Muscle layer of duodenum (tissue), 2 donors: ENCODE measurements around the gene STX11.
"Not testable (repeated sequence)": the region's sequence is repeated elsewhere in the genome, so short reads cannot be mapped to it uniquely, and the experiment has no call there.

Experiments
- H3K27ac ChIP-seq: one replicate; pipeline ENCODE4 v1.7.0; 2013; ENCODE audit warnings: mild to moderate bottlenecking, low read length
- H3K27me3 ChIP-seq: one replicate; pipeline ENCODE4 v1.7.0; 2013; ENCODE audit warnings: low read depth, mild to moderate bottlenecking, control low read depth, low read length
- H3K36me3 ChIP-seq, 2 donors: one replicate each; pipeline ENCODE4 v1.7.0; 2013; ENCODE audit warnings: low read length in 2 of 2, control low read depth in 1 of 2, mild to moderate bottlenecking in 1 of 2; ENCODE audit not compliant: insufficient read depth in 2 of 2, control insufficient read depth in 1 of 2
- H3K4me1 ChIP-seq, 2 donors: one replicate each; pipeline ENCODE4 v1.7.0; 2013; ENCODE audit warnings: low read length in 2 of 2, mild to moderate bottlenecking in 2 of 2, control low read depth in 1 of 2, moderate library complexity in 1 of 2; ENCODE audit not compliant: insufficient read depth in 2 of 2, control insufficient read depth in 1 of 2
- H3K4me3 ChIP-seq, 2 donors: one replicate each; pipeline ENCODE4 v1.7.0; 2013; ENCODE audit warnings: low read length in 2 of 2, low read depth in 1 of 2, mild to moderate bottlenecking in 1 of 2
- H3K9me3 ChIP-seq, 2 donors: one replicate each; pipeline ENCODE4 v1.7.0; 2013; ENCODE audit warnings: low read length in 2 of 2, control low read depth in 1 of 2, mild to moderate bottlenecking in 1 of 2; ENCODE audit not compliant: control insufficient read depth in 1 of 2
- donor health status: healthy.

STX11 gene

GRCh38 chr6:144123836-144124235, 26.5 kb upstream of the STX11 start:
- Histone ChIP-seq H3K9me3 (no peaks in the 10 kb centered on the region), H3K27me3 (no peaks in the 10 kb centered on the region), H3K27ac (no peak overlapping the region), H3K36me3 (no peaks in the 10 kb centered on the region), H3K4me1 (no peaks in the 10 kb centered on the region), H3K4me3 (no peak overlapping the region)

- Histone ChIP-seq H3K9me3 (no peaks in the 10 kb centered on the region), H3K36me3 (no peaks in the 10 kb centered on the region), H3K27me3 (no peaks in the 10 kb centered on the region), H3K27ac (no peak overlapping the region), H3K4me3 (no peak overlapping the region), H3K4me1 (no peaks in the 10 kb centered on the region)
These were observed 23.2 kb upstream of the STX11 start for GRCh38 chr6:144127097-144127496.

GRCh38 chr6:144129469-144129868, 20.8 kb upstream of the STX11 start:
- Histone ChIP-seq H3K27ac (no peak overlapping the region), H3K27me3 (no peaks in the 10 kb centered on the region), H3K4me3 (no peak overlapping the region), H3K9me3 (no peaks in the 10 kb centered on the region), H3K4me1 (no peaks in the 10 kb centered on the region), H3K36me3 (no peaks in the 10 kb centered on the region)

GRCh38 chr6:144131248-144131709, 19.0 kb upstream of the STX11 start:
- Histone ChIP-seq H3K27me3 (no peaks in the 10 kb centered on the region), H3K36me3 (no peaks in the 10 kb centered on the region), H3K4me1 (no peaks in the 10 kb centered on the region), H3K27ac (no peak overlapping the region), H3K4me3 (no peak overlapping the region), H3K9me3 (no peaks in the 10 kb centered on the region)

GRCh38 chr6:144132167-144132690, 18.1 kb upstream of the STX11 start:
- H3K27me3 ChIP-seq, H3K27ac ChIP-seq, H3K36me3 ChIP-seq, H3K9me3 ChIP-seq, H3K4me3 ChIP-seq, H3K4me1 ChIP-seq: not testable (repeated sequence)

GRCh38 chr6:144133225-144133821, 17.0 kb upstream of the STX11 start:
- Histone ChIP-seq H3K4me3 (no peak overlapping the region), H3K4me1 (no peaks in the 10 kb centered on the region), H3K27me3 (no peaks in the 10 kb centered on the region), H3K36me3 (no peaks in the 10 kb centered on the region), H3K9me3 (no peaks in the 10 kb centered on the region), H3K27ac (no peak overlapping the region)

GRCh38 chr6:144134176-144134575, 16.1 kb upstream of the STX11 start:
- Histone ChIP-seq H3K27me3 (no peaks in the 10 kb centered on the region), H3K4me1 (no peaks in the 10 kb centered on the region), H3K36me3 (no peaks in the 10 kb centered on the region), H3K27ac (no peak overlapping the region), H3K4me3 (no peak overlapping the region), H3K9me3 (no peaks in the 10 kb centered on the region)

- Histone ChIP-seq H3K4me3 (no peak overlapping the region), H3K27me3 (no peaks in the 10 kb centered on the region), H3K9me3 (no peaks in the 10 kb centered on the region), H3K27ac (no peak overlapping the region), H3K4me1 (no peaks in the 10 kb centered on the region), H3K36me3 (no peaks in the 10 kb centered on the region)
These were observed 15.6 kb upstream of the STX11 start for GRCh38 chr6:144134737-144135136.

GRCh38 chr6:144138542-144138941, 11.8 kb upstream of the STX11 start:
- H3K4me1 ChIP-seq: no peaks in the 10 kb centered on the region
- no peaks in the 10 kb centered on the region for H3K27me3 ChIP-seq
- no peak overlapping the region for H3K27ac ChIP-seq
- peaks cover 0 to 2% of the 10 kb centered on the region in 2 donors for H3K9me3 ChIP-seq
- no peak overlapping the region for H3K4me3 ChIP-seq
- no peaks in the 10 kb centered on the region for H3K36me3 ChIP-seq

- Histone ChIP-seq H3K36me3 (no peaks in the 10 kb centered on the region), H3K27me3 (no peaks in the 10 kb centered on the region), H3K27ac (no peak overlapping the region), H3K4me3 (no peak overlapping the region), H3K9me3 (peaks cover 0 to 2% of the 10 kb centered on the region in 2 donors), H3K4me1 (no peaks in the 10 kb centered on the region)
These were observed 10.5 kb upstream of the STX11 start for GRCh38 chr6:144139817-144140216.

- Histone ChIP-seq H3K4me3 (no peak overlapping the region), H3K36me3 (no peaks in the 10 kb centered on the region), H3K27ac (no peak overlapping the region), H3K27me3 (no peaks in the 10 kb centered on the region), H3K4me1 (no peaks in the 10 kb centered on the region), H3K9me3 (peaks cover 0 to 2% of the 10 kb centered on the region in 2 donors)
These were observed 9.4 kb upstream of the STX11 start for GRCh38 chr6:144140867-144141266.

GRCh38 chr6:144141470-144141869, 8.8 kb upstream of the STX11 start:
- Histone ChIP-seq H3K36me3 (no peaks in the 10 kb centered on the region), H3K9me3 (peaks cover 0 to 2% of the 10 kb centered on the region in 2 donors), H3K4me3 (no peak overlapping the region), H3K27me3 (no peaks in the 10 kb centered on the region), H3K4me1 (no peaks in the 10 kb centered on the region), H3K27ac (no peak overlapping the region)
